SK-N-MC (cell line): ENCODE measurements around the gene PIK3CB.

Source experiments
- DNase-seq: peaks from one replicate; pipeline ENCODE4 v3.0.0-alpha.2; 2011; ENCODE audit warnings: low read depth, low spot score
- H3K27ac ChIP-seq: fragments of 200-600 bp; sonication (generic); 2 replicates; pipeline ENCODE4 v1.5.1; 2016; ENCODE audit warnings: mixed run types
- H3K36me3 ChIP-seq: fragments of 200-600 bp; sonication (generic); 2 replicates; pipeline ENCODE4 v1.6.1; 2017; ENCODE audit warnings: antibody characterized with exemption, low read length, mixed read lengths; ENCODE audit not compliant: insufficient read depth
- H3K4me3 ChIP-seq: fragments of 200-600 bp; sonication (generic); 2 replicates; pipeline ENCODE4 v1.5.1; 2016
- H3K9ac ChIP-seq: fragments of 200-600 bp; sonication (generic); 2 replicates; pipeline ENCODE4 v1.8.0; 2017; ENCODE audit warnings: mixed run types, mixed read lengths; ENCODE audit not compliant: insufficient read length
- H3K9me3 ChIP-seq: fragments of 200-600 bp; sonication (generic); 2 replicates; pipeline ENCODE4 v1.6.1; 2017; ENCODE audit warnings: low read depth, mild to moderate bottlenecking, antibody characterized with exemption, low read length, moderate library complexity, mixed read lengths
- EZH2 ChIP-seq: fragments of 200-600 bp; sonication (generic); IDR thresholded peaks from one replicate; pipeline ENCODE4 v1.6.1; 2017; ENCODE audit warnings: antibody characterized with exemption
- FOXP2 ChIP-seq: optimal IDR thresholded peaks from 2 replicates; pipeline ENCODE3; 2011; ENCODE audit warnings: mild to moderate bottlenecking, moderate library complexity; ENCODE audit not compliant: insufficient read depth; ENCODE audit errors: extremely low read length, control extremely low read depth
- POLR2AphosphoS5 ChIP-seq: IDR thresholded peaks from 2 replicates; pipeline ENCODE4 v1.6.1; 2012; ENCODE audit warnings: mild to moderate bottlenecking, low read depth, low read length, borderline replicate concordance

The PIK3CB gene

DNA sequence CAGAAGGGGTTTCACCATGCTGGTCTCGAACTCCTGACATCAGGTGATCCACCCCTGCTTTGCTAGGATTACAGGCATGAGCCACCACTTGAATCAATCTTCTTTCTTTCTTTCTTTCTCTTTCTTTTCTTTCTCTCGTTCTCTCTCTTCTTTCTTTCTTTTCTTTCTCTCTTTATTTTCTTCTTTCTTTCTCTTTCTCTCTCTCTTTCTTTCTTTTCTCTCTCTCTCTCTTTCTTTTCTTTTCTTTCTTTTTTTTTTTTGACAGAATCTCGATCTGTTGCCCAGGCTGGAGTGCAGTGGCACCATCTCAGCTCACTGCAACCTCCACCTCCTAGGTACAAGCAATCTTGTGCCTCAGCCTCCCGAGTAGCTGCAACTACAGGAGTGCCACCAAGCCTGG, 37.9 kb upstream of the PIK3CB start:
- no peak for TF ChIP-seq POLR2AphosphoS5
- no peak for TF ChIP-seq FOXP2
- TF ChIP-seq EZH2, result no peak
- no peak overlapping the region for H3K9ac ChIP-seq
- H3K27ac ChIP-seq, result no peak overlapping the region
- no peaks in the 10 kb centered on the region for H3K9me3 ChIP-seq
- H3K4me3 ChIP-seq, result no peak overlapping the region
- no peak for DNase-seq
- H3K36me3 ChIP-seq, result no peaks in the 10 kb centered on the region

DNA sequence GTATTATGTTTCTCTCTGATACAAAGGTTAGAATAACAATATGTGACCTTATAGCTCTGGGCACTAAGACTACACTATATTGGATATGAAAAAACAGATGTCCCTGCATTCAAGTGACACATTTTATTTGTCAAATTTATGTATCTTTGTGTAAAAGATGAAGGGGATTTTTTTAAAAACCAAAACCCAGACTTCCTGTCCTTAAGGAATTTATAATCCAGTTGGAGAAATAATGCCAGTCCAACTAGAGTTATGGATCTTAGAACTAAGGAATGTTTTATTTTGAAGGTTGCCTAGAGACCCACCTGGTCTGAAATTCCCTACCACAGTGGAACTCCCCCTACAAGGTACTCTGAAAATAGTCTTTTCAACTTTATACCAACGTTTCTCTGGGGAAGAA, 33.3 kb upstream of the PIK3CB start:
- no peak for DNase-seq
- no peak overlapping the region for H3K9ac ChIP-seq
- no peak overlapping the region for H3K27ac ChIP-seq
- no peak for TF ChIP-seq EZH2
- no peak for TF ChIP-seq POLR2AphosphoS5
- TF ChIP-seq FOXP2, result no peak
- no peaks in the 10 kb centered on the region for H3K9me3 ChIP-seq
- H3K4me3 ChIP-seq, result no peak overlapping the region
- H3K36me3 ChIP-seq, result no peaks in the 10 kb centered on the region

DNA sequence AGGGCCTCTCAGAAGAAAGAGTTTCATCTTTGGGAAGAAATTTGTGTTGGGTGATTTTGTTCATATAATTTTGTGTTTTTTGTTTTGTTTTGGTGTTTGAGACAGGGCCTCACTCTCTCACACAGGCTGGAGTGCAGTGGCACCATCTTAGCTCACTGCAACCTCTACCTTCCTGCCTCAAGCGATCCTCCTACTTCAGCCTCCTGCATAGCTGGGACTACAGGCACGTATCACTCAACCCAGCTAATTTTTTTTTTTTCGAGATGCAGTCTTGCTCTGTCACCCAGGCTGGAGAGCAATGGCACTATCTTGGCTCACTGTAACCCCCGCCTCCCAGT, 29.0 kb upstream of the PIK3CB start:
- Histone ChIP-seq H3K27ac (no peak overlapping the region), H3K36me3 (no peaks in the 10 kb centered on the region), H3K9ac (no peak overlapping the region), H3K9me3 (no peaks in the 10 kb centered on the region), H3K4me3 (no peak overlapping the region)
- no peak for DNase-seq
- no peak for TF ChIP-seq EZH2
- TF ChIP-seq POLR2AphosphoS5, result no peak
- TF ChIP-seq FOXP2, result no peak

DNA sequence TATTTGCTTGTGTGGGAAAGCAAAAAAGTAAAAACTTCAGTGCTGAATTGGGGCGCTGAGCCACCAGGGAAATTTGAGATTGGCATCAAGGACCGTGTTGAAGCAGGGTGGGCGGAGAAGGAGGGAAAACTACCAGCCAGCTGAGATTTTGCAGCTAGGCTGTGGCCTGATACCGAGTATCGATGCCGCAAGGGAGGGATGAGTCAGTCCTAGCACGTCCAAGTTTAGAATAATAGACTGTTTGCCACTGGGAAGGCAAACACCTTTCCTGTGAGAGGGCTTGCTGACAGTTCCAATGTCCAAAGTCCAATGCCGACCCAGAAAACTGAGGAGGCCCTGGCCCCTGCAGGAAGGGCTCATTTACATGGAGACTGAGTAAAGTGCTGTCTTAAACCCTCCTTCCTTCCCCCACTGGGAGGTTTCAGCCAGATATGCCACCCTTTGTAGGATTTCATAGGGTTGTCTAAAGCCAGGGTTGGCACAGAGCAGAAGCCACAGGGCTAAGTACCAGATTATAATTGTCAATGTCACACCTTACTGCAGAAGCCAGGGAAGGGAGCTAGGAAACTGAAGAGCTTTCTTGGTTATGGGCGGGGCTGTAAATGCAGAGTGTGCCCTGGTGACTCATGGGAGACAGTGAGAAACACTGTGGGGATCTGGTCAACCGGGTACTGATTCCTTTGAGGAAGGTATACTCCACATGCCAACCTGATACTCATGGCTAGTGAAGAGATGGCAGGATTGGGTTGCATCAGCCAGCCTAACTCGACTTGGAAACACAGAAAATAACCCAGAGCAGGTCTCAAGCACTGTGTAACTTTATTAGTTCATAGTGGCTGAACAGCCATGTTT, 28.4 kb upstream of the PIK3CB start:
- no peak overlapping the region for H3K27ac ChIP-seq
- H3K9me3 ChIP-seq, result no peaks in the 10 kb centered on the region
- H3K4me3 ChIP-seq, result no peak overlapping the region
- no peak overlapping the region for H3K9ac ChIP-seq
- DNase-seq, result no peak
- no peaks in the 10 kb centered on the region for H3K36me3 ChIP-seq
- TF ChIP-seq FOXP2 (no peak), EZH2 (no peak), POLR2AphosphoS5 (no peak)

DNA sequence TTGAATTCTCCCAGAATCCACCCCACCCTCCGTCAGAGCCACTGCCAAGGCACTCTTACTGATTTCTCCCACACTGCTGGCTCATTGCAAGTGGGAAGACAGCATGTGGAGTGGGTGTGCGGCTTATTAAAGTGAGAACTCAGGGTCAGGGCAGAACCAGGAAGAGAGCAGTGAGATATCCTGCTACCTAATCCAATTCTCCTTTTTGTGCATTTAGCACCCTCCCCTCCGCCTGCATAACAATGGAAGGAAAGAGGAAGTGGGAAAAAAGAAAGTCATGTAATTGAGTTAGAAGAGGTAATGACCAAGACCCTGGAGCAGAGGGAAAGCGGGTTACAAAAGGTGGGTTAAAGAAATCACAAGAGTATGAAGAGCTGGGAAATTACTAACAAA, 27.8 kb upstream of the PIK3CB start:
- DNase-seq, result no peak
- H3K27ac ChIP-seq, result no peak overlapping the region
- no peaks in the 10 kb centered on the region for H3K9me3 ChIP-seq
- H3K36me3 ChIP-seq, result no peaks in the 10 kb centered on the region
- H3K4me3 ChIP-seq, result no peak overlapping the region
- H3K9ac ChIP-seq, result no peak overlapping the region
- no peak for TF ChIP-seq POLR2AphosphoS5
- no peak for TF ChIP-seq FOXP2
- no peak for TF ChIP-seq EZH2

DNA sequence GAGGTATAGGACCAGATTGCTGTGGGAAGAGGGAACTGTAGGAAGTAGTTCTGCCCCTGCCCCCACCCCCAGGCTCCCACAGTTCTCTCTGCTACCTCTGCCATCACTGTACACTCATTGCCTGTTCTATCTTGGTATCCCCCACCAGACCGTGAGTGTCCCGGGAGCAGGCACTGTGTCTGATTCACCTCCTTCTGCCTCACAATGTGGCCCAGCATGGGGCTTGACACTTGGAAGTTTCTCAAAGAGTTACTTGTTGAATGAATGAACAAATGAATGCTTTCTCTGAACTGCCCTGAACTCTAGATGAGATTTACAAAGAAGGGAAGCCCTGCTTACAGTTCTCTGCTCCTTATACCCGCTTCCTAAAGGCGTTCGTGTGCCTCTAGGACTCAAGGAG, 27.1 kb upstream of the PIK3CB start:
- TF ChIP-seq POLR2AphosphoS5, result no peak
- no peak for TF ChIP-seq FOXP2
- TF ChIP-seq EZH2, result no peak
- Histone ChIP-seq H3K9ac (no peak overlapping the region), H3K36me3 (no peaks in the 10 kb centered on the region), H3K4me3 (no peak overlapping the region), H3K27ac (no peak overlapping the region), H3K9me3 (no peaks in the 10 kb centered on the region)
- DNase-seq, result no peak

DNA sequence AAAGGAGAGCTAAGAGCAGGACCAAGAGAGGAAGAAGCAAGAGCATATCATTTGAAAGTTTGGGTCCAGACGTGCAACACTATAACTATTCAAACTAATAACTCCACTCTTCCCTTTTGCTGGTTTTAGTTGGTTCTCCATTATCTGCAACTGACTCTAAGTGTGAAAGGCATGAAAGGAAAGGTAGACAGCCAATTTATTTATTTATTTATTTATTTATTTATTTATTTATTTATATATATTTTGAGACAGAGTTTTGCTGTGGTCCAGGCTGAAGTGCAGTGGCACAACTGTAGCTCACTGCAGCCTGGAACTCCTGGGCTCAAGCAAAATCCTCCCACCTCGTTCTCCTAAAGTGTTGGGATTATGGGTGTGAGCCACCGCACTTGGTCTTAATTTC, 22.1 kb upstream of the PIK3CB start:
- DNase-seq, result no peak
- Histone ChIP-seq H3K9me3 (no peaks in the 10 kb centered on the region), H3K27ac (no peak overlapping the region), H3K4me3 (no peak overlapping the region), H3K36me3 (no peaks in the 10 kb centered on the region), H3K9ac (no peak overlapping the region)
- TF ChIP-seq FOXP2, result no peak

DNA sequence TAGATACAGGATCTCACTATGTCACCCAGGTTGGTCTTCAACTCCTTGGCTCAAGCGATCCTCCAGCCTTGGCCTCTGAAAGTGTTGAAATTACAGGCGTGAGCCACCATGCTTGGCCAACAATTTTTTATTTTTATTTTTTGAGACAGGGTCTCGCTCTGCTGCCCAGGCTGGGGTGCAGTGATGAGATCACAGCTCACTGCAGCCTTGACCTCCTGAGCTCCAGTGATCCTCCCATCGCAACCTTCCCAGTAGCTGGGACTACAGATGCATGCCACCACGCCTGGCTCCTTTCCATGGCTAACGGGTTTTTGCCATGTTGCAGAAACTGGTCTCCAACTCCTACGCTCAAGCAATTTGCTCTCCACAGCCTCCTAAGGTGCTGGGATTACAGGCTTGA, 20.2 kb upstream of the PIK3CB start:
- Histone ChIP-seq H3K36me3 (no peaks in the 10 kb centered on the region), H3K9me3 (no peaks in the 10 kb centered on the region), H3K4me3 (no peak overlapping the region), H3K9ac (no peak overlapping the region), H3K27ac (no peak overlapping the region)
- TF ChIP-seq EZH2 (no peak), POLR2AphosphoS5 (no peak), FOXP2 (no peak)
- no peak for DNase-seq

DNA sequence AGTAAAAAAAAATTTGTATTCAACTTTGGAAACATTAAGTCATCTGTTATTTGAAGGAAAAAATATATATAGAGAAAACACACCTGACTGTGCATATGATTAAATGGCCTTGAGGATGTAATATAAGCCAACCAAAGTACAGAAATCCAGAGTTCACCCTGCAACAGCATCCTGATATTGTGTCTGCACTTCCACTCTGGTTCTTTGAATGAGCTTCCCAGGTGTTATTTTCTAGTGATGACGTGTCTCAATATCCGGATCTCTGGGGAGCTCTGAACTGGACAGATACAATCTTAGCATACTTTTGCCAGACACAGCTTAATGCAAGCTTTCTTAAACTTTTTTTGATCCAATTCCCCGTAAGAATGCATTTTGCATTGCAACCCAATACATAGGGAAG, 19.5 kb upstream of the PIK3CB start:
- Histone ChIP-seq H3K9me3 (no peaks in the 10 kb centered on the region), H3K4me3 (no peak overlapping the region), H3K9ac (no peak overlapping the region), H3K36me3 (no peaks in the 10 kb centered on the region), H3K27ac (no peak overlapping the region)
- TF ChIP-seq EZH2 (no peak), FOXP2 (no peak), POLR2AphosphoS5 (no peak)
- DNase-seq, result no peak
